GM12878 (cell line): ENCODE results near the gene S100A14. TPM values are rescaled to one million over a fixed set of nuclear protein-coding genes. Genes with fewer than 3 reads are reported as not detected.

ENCODE experiments used
- EGR1 ChIP-seq, 2 experiments: IDR thresholded peaks; 1 replicate in 1 of 2; 2 replicates in 1 of 2; pipeline ENCODE4 v1.6.1; 2011 to 2012; ENCODE audit warnings: low read depth in 2 of 2, low read length in 2 of 2, borderline replicate concordance in 1 of 2, mild to moderate bottlenecking in 1 of 2, moderate library complexity in 1 of 2
- HDAC2 ChIP-seq: fragments of 200-600 bp; sonication (generic); IDR thresholded peaks from 2 replicates; pipeline ENCODE4 v1.6.1; 2017
- IKZF1 ChIP-seq: fragments of 450-650 bp; conservative IDR thresholded peaks from 2 replicates; pipeline ENCODE4 v1.6.1; 2017; ENCODE audit warnings: antibody characterized with exemption, mild to moderate bottlenecking
- KLF5 ChIP-seq: fragments of 450-650 bp; IDR thresholded peaks from 2 replicates; pipeline ENCODE4 v1.6.1; 2014; ENCODE audit warnings: mild to moderate bottlenecking; ENCODE audit not compliant: partially characterized antibody
- MEF2A ChIP-seq: IDR thresholded peaks from 2 replicates; pipeline ENCODE4 v1.6.1; 2011; ENCODE audit warnings: low read depth, mild to moderate bottlenecking, low read length, moderate library complexity; ENCODE audit not compliant: insufficient read depth
- PAX5 ChIP-seq: IDR thresholded peaks from 2 replicates; pipeline ENCODE4 v1.6.1; 2011; ENCODE audit warnings: low read depth, low read length, borderline replicate concordance
- PAX8 ChIP-seq: fragments of 450-650 bp; IDR thresholded peaks from 2 replicates; pipeline ENCODE4 v1.6.1; 2017; ENCODE audit warnings: mild to moderate bottlenecking, moderate library complexity
- RFX5 ChIP-seq: IDR thresholded peaks from 2 replicates; pipeline ENCODE4 v1.6.1; 2011; ENCODE audit warnings: low read depth, low read length, improper control_type of control experiment
- SMC3 ChIP-seq: IDR thresholded peaks from 2 replicates; pipeline ENCODE4 v1.6.1; 2011; ENCODE audit warnings: low read length, improper control_type of control experiment, borderline replicate concordance
- SP1 ChIP-seq: IDR thresholded peaks from one replicate; pipeline ENCODE4 v1.6.1; 2011; ENCODE audit warnings: low read depth, low read length
- SPI1 ChIP-seq: IDR thresholded peaks from 2 replicates; pipeline ENCODE4 v1.6.1; 2011; ENCODE audit warnings: low read depth, mild to moderate bottlenecking, low read length, moderate library complexity, borderline replicate concordance; ENCODE audit not compliant: insufficient read depth
- SUZ12 ChIP-seq: fragments of 200-600 bp; sonication (generic); IDR thresholded peaks from one replicate; pipeline ENCODE4 v1.6.1; 2018; ENCODE audit warnings: antibody characterized with exemption, mild to moderate bottlenecking; ENCODE audit not compliant: unreplicated experiment
- polyA plus RNA-seq, 11 experiments: library from polyadenylated mRNA; depleted of rRNA in 4 of 11; unstranded in 6 of 11; stranded (reverse) in 5 of 11; fragments of >200 nt; fragmentation: Nextera tagmentation in 4 of 11; fragmentation: Illumina TruSeq in 1 of 11; extraction: Ambion mirVana in 4 of 11; extraction: Trizol in 1 of 11; gene quantifications; 1 replicate in 1 of 11; 2 replicates in 10 of 11; pipeline versions ENCODE4 v1.2.1 to v1.2.3, GENCODE V29; 2011 to 2016; ENCODE audit warnings: inconsistent platforms in 2 of 11, missing spikeins in 2 of 11, low read depth in 1 of 11
- total RNA-seq, 4 experiments: library from RNA; depleted of rRNA in 3 of 4; stranded (reverse); fragments of >200 nt in 3 of 4; fragmentation: Illumina TruSeq in 1 of 4; extraction: Trizol in 1 of 4; gene quantifications; 2 replicates each; pipeline versions ENCODE4 v1.2.1 to v1.2.3, GENCODE V29; 2013 to 2021
- TF ChIP-seq, protein P1 (sequence below): fragments of 150-350 bp; IDR thresholded peaks from 2 replicates; pipeline ENCODE4 v1.6.1; 2016; ENCODE audit warnings: low read depth, low read length
- TF ChIP-seq, protein P2 (sequence below): fragments of 450-650 bp; conservative IDR thresholded peaks from 2 replicates; pipeline ENCODE4 v1.6.1; 2017; ENCODE audit warnings: mild to moderate bottlenecking, moderate library complexity
- TF ChIP-seq, protein P3 (sequence below): fragments of 450-650 bp; IDR thresholded peaks from 2 replicates; pipeline ENCODE4 v1.6.1; 2016; ENCODE audit warnings: mild to moderate bottlenecking, moderate library complexity, borderline replicate concordance
- TF ChIP-seq, protein P4 (sequence below): fragments of 450-650 bp; IDR thresholded peaks from 2 replicates; pipeline ENCODE4 v1.6.1; 2017; ENCODE audit warnings: borderline replicate concordance
- TF ChIP-seq, protein P5 (sequence below): IDR thresholded peaks from 2 replicates; pipeline ENCODE4 v1.6.1; 2012; ENCODE audit warnings: low read depth, low read length, improper control_type of control experiment

The S100A14 gene
- total and polyA plus RNA-seq, 10 of the 15 experiments (the other 5 are each of a cell fraction or from before 2014, with no cell fraction given), result 0.20 to 0.77 (median 0.45) TPM; not detected in 4

DNA sequence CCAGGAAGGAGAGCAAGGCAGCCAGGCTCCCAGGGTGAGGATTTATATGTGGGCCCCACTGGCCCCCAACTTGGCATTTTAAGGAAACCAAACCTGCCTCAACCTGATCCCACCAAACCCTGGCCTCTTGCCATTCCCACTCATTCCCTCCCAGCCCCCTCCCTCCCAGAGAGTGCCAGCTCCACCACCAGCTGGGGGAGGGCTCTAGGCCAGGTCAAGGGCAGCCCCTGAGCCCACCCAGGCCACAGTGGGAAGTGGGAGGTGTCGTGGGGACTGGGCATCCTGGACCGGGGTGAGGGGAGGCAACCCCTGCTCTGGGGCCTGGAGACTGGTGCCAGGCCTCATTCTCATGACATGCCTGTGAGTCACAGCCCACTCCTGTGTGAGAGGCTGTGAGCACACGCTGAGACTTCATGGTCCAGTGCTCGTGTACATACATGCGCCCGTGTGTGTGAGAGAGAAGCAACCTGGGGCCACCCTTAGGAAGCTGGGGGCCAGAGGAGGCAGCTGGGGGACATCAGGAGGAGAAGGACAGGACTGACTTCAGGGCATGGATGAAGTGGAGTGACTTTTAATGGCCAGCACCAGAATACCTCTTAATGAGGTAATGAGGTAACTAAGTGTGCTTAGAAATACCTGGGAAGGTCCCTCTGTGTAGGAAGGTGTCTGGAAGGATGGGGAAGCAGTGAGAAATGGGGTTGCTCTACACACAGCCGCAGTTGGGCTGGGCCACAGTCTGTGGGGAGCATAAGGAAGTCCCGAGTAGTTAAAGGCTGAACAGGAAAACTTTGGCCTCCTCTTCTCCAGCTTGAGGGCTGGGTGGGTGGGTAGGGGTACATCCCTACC, 50.4 kb downstream of the S100A14 start, which contains the start of gene S100A2 (continued):
- TF ChIP-seq, protein P1, sequence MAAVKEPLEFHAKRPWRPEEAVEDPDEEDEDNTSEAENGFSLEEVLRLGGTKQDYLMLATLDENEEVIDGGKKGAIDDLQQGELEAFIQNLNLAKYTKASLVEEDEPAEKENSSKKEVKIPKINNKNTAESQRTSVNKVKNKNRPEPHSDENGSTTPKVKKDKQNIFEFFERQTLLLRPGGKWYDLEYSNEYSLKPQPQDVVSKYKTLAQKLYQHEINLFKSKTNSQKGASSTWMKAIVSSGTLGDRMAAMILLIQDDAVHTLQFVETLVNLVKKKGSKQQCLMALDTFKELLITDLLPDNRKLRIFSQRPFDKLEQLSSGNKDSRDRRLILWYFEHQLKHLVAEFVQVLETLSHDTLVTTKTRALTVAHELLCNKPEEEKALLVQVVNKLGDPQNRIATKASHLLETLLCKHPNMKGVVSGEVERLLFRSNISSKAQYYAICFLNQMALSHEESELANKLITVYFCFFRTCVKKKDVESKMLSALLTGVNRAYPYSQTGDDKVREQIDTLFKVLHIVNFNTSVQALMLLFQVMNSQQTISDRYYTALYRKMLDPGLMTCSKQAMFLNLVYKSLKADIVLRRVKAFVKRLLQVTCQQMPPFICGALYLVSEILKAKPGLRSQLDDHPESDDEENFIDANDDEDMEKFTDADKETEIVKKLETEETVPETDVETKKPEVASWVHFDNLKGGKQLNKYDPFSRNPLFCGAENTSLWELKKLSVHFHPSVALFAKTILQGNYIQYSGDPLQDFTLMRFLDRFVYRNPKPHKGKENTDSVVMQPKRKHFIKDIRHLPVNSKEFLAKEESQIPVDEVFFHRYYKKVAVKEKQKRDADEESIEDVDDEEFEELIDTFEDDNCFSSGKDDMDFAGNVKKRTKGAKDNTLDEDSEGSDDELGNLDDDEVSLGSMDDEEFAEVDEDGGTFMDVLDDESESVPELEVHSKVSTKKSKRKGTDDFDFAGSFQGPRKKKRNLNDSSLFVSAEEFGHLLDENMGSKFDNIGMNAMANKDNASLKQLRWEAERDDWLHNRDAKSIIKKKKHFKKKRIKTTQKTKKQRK, result no peak
- TF ChIP-seq IKZF1, result peak; percentile 14
- TF ChIP-seq PAX8, result 0 out of 2 replicates have a peak, but pooled peaks have one; percentile 39
- TF ChIP-seq SP1, result no peak
- peak; percentile 81 for TF ChIP-seq PAX5
- TF ChIP-seq MEF2A, result no peak
- TF ChIP-seq KLF5, result no peak
- no peak for TF ChIP-seq SMC3
- TF ChIP-seq SPI1, result no peak
- TF ChIP-seq EGR1 (IDR thresholded peaks at IDR 0.05; ENCODE audit: borderline replicate concordance in 1 of 2, low read depth in 2 of 2, low read length in 2 of 2), result no peak
- no peak for TF ChIP-seq HDAC2
- TF ChIP-seq, protein P2, sequence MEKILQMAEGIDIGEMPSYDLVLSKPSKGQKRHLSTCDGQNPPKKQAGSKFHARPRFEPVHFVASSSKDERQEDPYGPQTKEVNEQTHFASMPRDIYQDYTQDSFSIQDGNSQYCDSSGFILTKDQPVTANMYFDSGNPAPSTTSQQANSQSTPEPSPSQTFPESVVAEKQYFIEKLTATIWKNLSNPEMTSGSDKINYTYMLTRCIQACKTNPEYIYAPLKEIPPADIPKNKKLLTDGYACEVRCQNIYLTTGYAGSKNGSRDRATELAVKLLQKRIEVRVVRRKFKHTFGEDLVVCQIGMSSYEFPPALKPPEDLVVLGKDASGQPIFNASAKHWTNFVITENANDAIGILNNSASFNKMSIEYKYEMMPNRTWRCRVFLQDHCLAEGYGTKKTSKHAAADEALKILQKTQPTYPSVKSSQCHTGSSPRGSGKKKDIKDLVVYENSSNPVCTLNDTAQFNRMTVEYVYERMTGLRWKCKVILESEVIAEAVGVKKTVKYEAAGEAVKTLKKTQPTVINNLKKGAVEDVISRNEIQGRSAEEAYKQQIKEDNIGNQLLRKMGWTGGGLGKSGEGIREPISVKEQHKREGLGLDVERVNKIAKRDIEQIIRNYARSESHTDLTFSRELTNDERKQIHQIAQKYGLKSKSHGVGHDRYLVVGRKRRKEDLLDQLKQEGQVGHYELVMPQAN, result no peak
- TF ChIP-seq, protein P3, sequence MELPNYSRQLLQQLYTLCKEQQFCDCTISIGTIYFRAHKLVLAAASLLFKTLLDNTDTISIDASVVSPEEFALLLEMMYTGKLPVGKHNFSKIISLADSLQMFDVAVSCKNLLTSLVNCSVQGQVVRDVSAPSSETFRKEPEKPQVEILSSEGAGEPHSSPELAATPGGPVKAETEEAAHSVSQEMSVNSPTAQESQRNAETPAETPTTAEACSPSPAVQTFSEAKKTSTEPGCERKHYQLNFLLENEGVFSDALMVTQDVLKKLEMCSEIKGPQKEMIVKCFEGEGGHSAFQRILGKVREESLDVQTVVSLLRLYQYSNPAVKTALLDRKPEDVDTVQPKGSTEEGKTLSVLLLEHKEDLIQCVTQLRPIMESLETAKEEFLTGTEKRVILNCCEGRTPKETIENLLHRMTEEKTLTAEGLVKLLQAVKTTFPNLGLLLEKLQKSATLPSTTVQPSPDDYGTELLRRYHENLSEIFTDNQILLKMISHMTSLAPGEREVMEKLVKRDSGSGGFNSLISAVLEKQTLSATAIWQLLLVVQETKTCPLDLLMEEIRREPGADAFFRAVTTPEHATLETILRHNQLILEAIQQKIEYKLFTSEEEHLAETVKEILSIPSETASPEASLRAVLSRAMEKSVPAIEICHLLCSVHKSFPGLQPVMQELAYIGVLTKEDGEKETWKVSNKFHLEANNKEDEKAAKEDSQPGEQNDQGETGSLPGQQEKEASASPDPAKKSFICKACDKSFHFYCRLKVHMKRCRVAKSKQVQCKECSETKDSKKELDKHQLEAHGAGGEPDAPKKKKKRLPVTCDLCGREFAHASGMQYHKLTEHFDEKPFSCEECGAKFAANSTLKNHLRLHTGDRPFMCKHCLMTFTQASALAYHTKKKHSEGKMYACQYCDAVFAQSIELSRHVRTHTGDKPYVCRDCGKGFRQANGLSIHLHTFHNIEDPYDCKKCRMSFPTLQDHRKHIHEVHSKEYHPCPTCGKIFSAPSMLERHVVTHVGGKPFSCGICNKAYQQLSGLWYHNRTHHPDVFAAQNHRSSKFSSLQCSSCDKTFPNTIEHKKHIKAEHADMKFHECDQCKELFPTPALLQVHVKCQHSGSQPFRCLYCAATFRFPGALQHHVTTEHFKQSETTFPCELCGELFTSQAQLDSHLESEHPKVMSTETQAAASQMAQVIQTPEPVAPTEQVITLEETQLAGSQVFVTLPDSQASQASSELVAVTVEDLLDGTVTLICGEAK, result no peak
- no peak for TF ChIP-seq RFX5
- TF ChIP-seq, protein P4, sequence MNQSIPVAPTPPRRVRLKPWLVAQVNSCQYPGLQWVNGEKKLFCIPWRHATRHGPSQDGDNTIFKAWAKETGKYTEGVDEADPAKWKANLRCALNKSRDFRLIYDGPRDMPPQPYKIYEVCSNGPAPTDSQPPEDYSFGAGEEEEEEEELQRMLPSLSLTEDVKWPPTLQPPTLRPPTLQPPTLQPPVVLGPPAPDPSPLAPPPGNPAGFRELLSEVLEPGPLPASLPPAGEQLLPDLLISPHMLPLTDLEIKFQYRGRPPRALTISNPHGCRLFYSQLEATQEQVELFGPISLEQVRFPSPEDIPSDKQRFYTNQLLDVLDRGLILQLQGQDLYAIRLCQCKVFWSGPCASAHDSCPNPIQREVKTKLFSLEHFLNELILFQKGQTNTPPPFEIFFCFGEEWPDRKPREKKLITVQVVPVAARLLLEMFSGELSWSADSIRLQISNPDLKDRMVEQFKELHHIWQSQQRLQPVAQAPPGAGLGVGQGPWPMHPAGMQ, result no peak
- TF ChIP-seq, protein P5, sequence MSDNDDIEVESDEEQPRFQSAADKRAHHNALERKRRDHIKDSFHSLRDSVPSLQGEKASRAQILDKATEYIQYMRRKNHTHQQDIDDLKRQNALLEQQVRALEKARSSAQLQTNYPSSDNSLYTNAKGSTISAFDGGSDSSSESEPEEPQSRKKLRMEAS, result no peak
- TF ChIP-seq SUZ12, result no peak
